ENCODE data around the gene NCKAP5.

DNA sequence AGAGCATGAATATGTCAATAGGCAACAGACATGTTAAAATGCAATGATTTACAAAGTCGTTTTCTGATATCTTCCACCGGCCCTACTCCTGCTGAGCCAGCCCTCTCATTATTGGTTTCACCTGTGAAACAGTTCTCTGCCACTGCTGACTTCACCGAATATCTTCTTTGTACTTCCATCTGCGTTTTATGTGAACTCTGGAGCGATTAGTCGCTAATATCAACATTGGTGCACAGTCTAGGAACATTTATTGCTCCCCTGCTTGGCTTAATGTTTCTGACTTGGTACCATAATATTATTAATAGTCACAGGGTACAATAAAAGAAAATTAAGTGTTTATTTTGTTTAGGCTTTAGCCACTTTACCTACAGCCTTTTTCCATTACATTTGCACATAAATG lies 105.5 kb downstream of the NCKAP5 start:
- TF ChIP-seq, protein P1, sequence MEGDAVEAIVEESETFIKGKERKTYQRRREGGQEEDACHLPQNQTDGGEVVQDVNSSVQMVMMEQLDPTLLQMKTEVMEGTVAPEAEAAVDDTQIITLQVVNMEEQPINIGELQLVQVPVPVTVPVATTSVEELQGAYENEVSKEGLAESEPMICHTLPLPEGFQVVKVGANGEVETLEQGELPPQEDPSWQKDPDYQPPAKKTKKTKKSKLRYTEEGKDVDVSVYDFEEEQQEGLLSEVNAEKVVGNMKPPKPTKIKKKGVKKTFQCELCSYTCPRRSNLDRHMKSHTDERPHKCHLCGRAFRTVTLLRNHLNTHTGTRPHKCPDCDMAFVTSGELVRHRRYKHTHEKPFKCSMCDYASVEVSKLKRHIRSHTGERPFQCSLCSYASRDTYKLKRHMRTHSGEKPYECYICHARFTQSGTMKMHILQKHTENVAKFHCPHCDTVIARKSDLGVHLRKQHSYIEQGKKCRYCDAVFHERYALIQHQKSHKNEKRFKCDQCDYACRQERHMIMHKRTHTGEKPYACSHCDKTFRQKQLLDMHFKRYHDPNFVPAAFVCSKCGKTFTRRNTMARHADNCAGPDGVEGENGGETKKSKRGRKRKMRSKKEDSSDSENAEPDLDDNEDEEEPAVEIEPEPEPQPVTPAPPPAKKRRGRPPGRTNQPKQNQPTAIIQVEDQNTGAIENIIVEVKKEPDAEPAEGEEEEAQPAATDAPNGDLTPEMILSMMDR (IDR thresholded peaks at IDR 0.05 in 8 of 11, conservative IDR thresholded peaks at IDR 0.05 in 3 of 11): no peak
- TF ChIP-seq POLR2AphosphoS5 (IDR thresholded peaks at IDR 0.05): no peak

Data from spleen (tissue), 7 donors.